HEK293T (cell line): ENCODE measurements around the gene CEP44.

Experiments
- BHLHE40 ChIP-seq: fragments of 450-650 bp; IDR thresholded peaks from 2 replicates; pipeline ENCODE4 v1.6.1; 2016; ENCODE audit warnings: mild to moderate bottlenecking, moderate library complexity, borderline replicate concordance
- CTBP1 ChIP-seq: fragments of 450-650 bp; IDR thresholded peaks from 2 replicates; pipeline ENCODE4 v1.6.1; 2016; ENCODE audit warnings: borderline replicate concordance
- TARDBP ChIP-seq: fragments of 450-650 bp; IDR thresholded peaks from 2 replicates; pipeline ENCODE4 v1.6.1; 2016
- ZNF384 ChIP-seq: fragments of 450-650 bp; IDR thresholded peaks from 2 replicates; pipeline ENCODE4 v1.6.1; 2016

DNA sequence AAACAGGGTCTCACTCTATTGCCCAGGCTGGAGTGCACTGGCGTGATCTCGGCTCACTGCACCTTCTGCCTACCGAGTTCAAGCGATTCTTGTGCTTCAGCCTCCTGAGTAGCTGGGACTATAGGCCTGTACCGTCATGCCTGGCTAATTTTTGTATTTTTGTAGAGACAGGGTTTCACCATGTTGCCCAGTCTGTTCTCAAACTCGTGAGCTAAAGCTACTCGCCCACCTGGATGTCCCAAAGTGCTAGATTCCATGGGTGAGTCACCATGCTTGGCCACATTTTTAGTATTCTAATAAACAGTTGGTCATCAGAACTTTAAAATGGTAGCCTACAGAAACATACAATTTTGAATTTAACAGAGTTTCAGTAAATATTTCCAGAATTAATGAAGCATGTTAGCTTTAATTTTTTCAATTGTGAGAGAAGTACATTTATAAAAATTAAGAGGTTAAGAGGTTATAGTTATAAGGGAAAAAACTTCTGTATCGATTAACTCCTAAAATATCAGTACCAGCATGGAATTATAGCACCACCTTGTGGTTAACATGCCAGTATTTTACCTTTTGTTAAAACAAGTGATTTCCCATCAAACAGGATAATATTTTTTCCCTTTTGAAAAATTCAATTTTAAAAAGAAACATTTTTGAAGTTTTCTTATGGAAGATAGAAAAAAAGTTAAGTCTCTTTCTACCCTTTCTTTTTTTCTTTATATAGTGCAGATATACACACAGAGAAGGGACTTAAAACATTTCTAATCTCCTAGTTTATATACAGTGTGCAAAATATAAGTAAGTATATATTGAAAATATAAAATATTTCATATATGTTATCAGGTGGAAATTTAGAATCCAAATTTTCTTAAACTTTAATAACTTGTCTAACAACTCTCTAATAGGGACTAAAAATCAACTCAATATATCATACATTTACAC is 35.4 kb downstream of the CEP44 start:
- no peak for TF ChIP-seq BHLHE40
- TF ChIP-seq TARDBP, result no peak
- TF ChIP-seq ZNF384, result 0 out of 2 replicates have a peak, but pooled peaks have one; percentile 11
- no peak for TF ChIP-seq CTBP1
